Activated CD4-positive, alpha-beta T cell treated with anti-CD3 and anti-CD28 coated beads, Interleukin-2, amount 50 U/mL, for 48 hours (primary cell): ENCODE measurements around the gene RUFY1.
"Not testable (repeated sequence)": the region's sequence is repeated elsewhere in the genome, so short reads cannot be mapped to it uniquely, and the experiment has no call there.

Source experiments
- DNase-seq, 2 experiments: peaks; one replicate each; pipeline ENCODE4 v3.0.0-alpha.2; 2020

Gene RUFY1

GRCh38 chr5:179550511-179551342 is at the start of gene RUFY1:
TSS of gene RUFY1 (plus strand) at chr5:179550554. CDS start at chr5:179550570, 16 bp downstream.
- DNase-seq = peak; percentile 81 to 84

- not testable (repeated sequence) for DNase-seq
These were observed 48.4 kb upstream of the RUFY1 start for GRCh38 chr5:179501997-179502396.

GRCh38 chr5:179502420-179502819 is 47.9 kb upstream of the RUFY1 start:
- not testable (repeated sequence) for DNase-seq

GRCh38 chr5:179504191-179504590 is 46.2 kb upstream of the RUFY1 start:
- no peak for DNase-seq

GRCh38 chr5:179504600-179505396 is 45.6 kb upstream of the RUFY1 start:
- DNase-seq = no peak

GRCh38 chr5:179505636-179506261 is 44.6 kb upstream of the RUFY1 start:
- no peak for DNase-seq

- DNase-seq = no peak
These were observed 41.1 kb upstream of the RUFY1 start for GRCh38 chr5:179509239-179509638.

- no peak for DNase-seq
These were observed 40.5 kb upstream of the RUFY1 start for GRCh38 chr5:179509845-179510244.

- no peak for DNase-seq
These were observed 37.8 kb upstream of the RUFY1 start for GRCh38 chr5:179512452-179513000.

- DNase-seq = not testable (repeated sequence)
These were observed 34.9 kb upstream of the RUFY1 start for GRCh38 chr5:179515501-179515900.

- no peak for DNase-seq
These were observed 34.1 kb upstream of the RUFY1 start for GRCh38 chr5:179516221-179516620.

GRCh38 chr5:179517746-179518145 is 32.6 kb upstream of the RUFY1 start:
- not testable (repeated sequence) for DNase-seq

GRCh38 chr5:179518369-179518768 is 32.0 kb upstream of the RUFY1 start:
- DNase-seq = not testable (repeated sequence)

- DNase-seq = not testable (repeated sequence)
These were observed 30.8 kb upstream of the RUFY1 start for GRCh38 chr5:179519416-179520070.

GRCh38 chr5:179522107-179522506 is 28.2 kb upstream of the RUFY1 start:
- not testable (repeated sequence) for DNase-seq

- DNase-seq = no peak
These were observed 23.4 kb upstream of the RUFY1 start for GRCh38 chr5:179526978-179527377.

GRCh38 chr5:179530069-179530998 is 20.0 kb upstream of the RUFY1 start:
- peak; percentile 63 to 75 for DNase-seq

GRCh38 chr5:179533024-179533423 is 17.3 kb upstream of the RUFY1 start:
- no peak for DNase-seq

GRCh38 chr5:179533907-179534306 is 16.4 kb upstream of the RUFY1 start:
- DNase-seq = no peak

GRCh38 chr5:179534431-179534830 is 15.9 kb upstream of the RUFY1 start:
- no peak for DNase-seq

GRCh38 chr5:179536676-179537075 is 13.7 kb upstream of the RUFY1 start:
- no peak for DNase-seq
